ENCODE results near the gene OR10AD1.
"Not testable (repeated sequence)": the region's sequence is repeated elsewhere in the genome, so short reads cannot be mapped to it uniquely, and the experiment has no call there.

Gene OR10AD1

DNA sequence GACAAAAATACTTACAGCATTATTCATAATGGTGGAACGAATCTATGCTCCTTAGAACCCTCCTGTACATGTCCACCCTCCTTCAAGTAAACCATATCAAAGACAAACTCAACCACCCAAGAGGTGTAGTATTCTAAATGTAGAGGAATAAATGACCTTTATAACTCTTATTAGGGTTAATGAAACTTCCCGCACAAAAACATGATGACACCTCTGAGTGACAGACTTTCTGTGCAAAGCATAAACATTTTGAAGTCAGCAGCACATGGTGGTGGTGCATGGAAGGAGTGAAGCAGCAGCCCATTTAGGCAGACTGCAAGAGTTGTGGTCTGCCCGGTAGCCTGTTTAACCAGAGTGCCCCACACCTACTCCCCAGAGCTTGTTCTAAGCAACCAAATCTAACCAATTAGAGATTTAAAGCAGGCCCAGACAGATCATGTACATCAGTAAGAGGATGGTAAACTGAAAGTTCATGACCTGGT is 45.2 kb downstream of the OR10AD1 start:
- DNase-seq, result no peak

DNA sequence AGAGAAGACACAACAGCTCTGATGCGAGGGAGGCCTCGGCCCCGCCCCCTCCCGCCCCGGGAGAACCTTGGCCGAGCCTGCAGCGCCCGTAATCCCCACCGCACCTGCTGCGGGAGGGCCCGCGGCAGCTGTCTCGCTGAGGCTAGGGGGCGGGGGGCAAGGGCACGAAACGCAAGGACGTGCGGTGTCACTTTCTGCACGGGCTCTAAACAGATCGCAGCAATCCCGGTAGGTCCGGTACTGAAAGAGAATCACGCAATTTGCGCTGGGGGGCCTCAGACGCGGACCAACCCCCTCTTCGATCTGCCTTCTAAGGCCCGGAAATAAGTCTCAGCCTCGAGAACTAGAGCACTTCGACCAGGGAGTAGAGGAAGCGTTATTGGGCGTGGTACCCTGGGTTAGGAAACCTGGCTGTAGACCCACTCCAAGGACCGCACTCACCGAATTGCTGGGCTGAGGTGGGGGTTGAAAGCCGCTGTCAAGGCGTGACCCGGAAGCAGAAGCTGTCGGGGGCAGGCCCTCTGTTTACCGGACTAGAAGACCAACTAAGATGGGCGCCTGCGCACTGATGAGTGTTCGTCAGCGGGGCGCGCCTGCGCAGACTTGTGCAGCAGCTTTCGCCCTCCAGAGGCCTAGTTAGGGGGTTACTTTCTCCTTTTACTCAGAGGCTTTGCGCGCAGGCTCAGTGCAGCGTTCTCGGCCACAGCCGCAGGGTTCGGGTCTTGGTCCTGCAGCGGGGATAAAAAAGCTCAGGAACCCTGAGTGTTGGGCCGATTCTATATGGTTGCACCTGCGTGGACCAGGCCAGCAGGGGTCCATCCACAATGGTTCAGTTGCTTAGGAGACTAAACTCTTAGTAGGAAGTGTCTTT is 45.8 kb downstream of the OR10AD1 start, which contains the start of gene ASB8:
TSS of gene ASB8 (minus strand) at position 498 of the 871 bp plus-strand sequence. CDS start 4,019 bp downstream, outside the sequence.
- DNase-seq, result peak; percentile 94

GRCh38 chr12:48156652-48157017 is 46.5 kb downstream of the OR10AD1 start:
- DNase-seq, result no peak

- not testable (repeated sequence) for DNase-seq
These were observed 47.3 kb downstream of the OR10AD1 start for GRCh38 chr12:48155786-48156185.

Measured in NCI-H2081 treated with DMSO at 0.1 percent for 48 hours (cell line).